ENCODE measurements around the gene CAPN1.

Gene CAPN1

DNA sequence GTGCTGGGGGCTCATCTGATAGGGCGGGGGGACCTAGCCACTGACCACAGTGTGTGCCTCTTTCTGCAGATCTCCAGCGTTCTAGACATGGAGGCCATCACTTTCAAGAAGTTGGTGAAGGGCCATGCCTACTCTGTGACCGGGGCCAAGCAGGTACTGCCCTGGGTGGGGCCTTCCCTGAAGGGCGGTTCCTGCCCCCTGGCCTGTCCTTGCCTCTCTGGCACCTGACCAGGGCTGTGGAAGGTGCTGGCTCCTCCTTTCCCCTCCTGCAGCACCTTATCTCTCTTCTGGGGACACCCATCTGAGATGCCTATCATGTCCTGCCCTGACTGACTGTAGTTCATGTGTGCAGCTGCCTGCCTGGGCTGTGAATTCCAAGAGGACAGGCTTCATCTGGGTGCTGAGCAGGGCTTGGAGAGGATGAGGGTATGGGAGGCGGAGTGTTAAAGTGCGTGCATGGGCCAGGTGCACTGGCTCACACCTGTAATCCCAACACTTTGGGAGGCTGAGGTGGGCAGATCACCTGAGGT, 5.5 kb downstream of the CAPN1 start:
- TF ChIP-seq RAD21 (IDR thresholded peaks at IDR 0.05; ENCODE audit: low read depth) = no peak
- TF ChIP-seq TEAD4 (IDR thresholded peaks at IDR 0.05) = no peak
- TF ChIP-seq, protein P1, sequence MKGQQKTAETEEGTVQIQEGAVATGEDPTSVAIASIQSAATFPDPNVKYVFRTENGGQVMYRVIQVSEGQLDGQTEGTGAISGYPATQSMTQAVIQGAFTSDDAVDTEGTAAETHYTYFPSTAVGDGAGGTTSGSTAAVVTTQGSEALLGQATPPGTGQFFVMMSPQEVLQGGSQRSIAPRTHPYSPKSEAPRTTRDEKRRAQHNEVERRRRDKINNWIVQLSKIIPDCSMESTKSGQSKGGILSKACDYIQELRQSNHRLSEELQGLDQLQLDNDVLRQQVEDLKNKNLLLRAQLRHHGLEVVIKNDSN (IDR thresholded peaks at IDR 0.05) = no peak
- no peak for TF ChIP-seq FOXM1 (IDR thresholded peaks at IDR 0.05; ENCODE audit: borderline replicate concordance, low read depth)
- TF ChIP-seq EP300 (IDR thresholded peaks at IDR 0.05; ENCODE audit: borderline replicate concordance) = no peak
- no peak for TF ChIP-seq CREB1 (IDR thresholded peaks at IDR 0.05; ENCODE audit: low read depth)
- no peak for TF ChIP-seq CEBPB (IDR thresholded peaks at IDR 0.05)
- TF ChIP-seq, protein P2, sequence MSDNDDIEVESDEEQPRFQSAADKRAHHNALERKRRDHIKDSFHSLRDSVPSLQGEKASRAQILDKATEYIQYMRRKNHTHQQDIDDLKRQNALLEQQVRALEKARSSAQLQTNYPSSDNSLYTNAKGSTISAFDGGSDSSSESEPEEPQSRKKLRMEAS (IDR thresholded peaks at IDR 0.05) = no peak
- TF ChIP-seq EGR1 (IDR thresholded peaks at IDR 0.05) = no peak
- TF ChIP-seq, protein P3, sequence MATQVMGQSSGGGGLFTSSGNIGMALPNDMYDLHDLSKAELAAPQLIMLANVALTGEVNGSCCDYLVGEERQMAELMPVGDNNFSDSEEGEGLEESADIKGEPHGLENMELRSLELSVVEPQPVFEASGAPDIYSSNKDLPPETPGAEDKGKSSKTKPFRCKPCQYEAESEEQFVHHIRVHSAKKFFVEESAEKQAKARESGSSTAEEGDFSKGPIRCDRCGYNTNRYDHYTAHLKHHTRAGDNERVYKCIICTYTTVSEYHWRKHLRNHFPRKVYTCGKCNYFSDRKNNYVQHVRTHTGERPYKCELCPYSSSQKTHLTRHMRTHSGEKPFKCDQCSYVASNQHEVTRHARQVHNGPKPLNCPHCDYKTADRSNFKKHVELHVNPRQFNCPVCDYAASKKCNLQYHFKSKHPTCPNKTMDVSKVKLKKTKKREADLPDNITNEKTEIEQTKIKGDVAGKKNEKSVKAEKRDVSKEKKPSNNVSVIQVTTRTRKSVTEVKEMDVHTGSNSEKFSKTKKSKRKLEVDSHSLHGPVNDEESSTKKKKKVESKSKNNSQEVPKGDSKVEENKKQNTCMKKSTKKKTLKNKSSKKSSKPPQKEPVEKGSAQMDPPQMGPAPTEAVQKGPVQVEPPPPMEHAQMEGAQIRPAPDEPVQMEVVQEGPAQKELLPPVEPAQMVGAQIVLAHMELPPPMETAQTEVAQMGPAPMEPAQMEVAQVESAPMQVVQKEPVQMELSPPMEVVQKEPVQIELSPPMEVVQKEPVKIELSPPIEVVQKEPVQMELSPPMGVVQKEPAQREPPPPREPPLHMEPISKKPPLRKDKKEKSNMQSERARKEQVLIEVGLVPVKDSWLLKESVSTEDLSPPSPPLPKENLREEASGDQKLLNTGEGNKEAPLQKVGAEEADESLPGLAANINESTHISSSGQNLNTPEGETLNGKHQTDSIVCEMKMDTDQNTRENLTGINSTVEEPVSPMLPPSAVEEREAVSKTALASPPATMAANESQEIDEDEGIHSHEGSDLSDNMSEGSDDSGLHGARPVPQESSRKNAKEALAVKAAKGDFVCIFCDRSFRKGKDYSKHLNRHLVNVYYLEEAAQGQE (IDR thresholded peaks at IDR 0.05; ENCODE audit: low read depth) = no peak
- TF ChIP-seq NFIC (IDR thresholded peaks at IDR 0.05) = no peak
- TF ChIP-seq TCF12 (IDR thresholded peaks at IDR 0.05; ENCODE audit: low read depth) = no peak
- no peak for TF ChIP-seq TAF1 (IDR thresholded peaks at IDR 0.05; ENCODE audit: low read depth)

DNA sequence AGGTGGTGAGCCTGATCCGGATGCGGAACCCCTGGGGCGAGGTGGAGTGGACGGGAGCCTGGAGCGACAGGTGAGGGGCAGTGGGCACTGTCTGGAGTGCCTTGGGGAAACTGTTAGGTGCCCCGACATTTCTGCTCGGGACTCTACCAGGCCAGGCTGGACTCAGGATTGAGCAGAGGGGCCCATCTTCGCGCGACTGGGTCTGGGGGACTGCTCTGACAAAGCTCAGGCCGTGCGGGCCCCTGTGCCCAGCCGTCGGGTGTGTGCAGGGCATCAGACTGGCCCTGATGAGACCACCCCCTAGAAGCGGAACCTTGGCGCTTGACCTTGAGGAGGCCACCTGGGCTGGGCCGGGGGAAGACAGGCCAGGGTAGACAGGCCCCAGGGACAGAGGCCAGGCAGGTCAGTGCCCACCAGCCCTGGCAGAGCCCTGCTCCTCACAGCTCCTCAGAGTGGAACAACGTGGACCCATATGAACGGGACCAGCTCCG, 6.3 kb downstream of the CAPN1 start:
- TF ChIP-seq, protein P2 (IDR thresholded peaks at IDR 0.05) = no peak
- TF ChIP-seq ZBTB7A (IDR thresholded peaks at IDR 0.05; ENCODE audit: low read depth) = no peak
- TF ChIP-seq TEAD4 (IDR thresholded peaks at IDR 0.05) = no peak

DNA sequence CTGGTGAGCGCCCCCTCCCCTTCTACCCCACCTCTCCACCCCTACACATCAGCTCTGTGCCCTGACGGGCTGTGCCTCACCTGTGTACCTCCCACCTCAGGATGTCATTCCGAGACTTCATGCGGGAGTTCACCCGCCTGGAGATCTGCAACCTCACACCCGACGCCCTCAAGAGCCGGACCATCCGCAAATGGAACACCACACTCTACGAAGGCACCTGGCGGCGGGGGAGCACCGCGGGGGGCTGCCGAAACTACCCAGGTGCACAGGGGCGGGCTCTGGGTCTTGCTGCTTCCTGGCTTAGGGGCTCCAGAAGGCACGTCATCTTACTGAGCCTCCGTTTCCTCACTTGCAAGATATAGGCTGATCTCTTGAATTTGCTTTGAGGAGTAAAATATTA, 6.8 kb downstream of the CAPN1 start:
- TF ChIP-seq TEAD4 (IDR thresholded peaks at IDR 0.05) (no peak), TCF12 (IDR thresholded peaks at IDR 0.05; ENCODE audit: low read depth) (no peak), EGR1 (IDR thresholded peaks at IDR 0.05) (no peak), CREB1 (IDR thresholded peaks at IDR 0.05; ENCODE audit: low read depth) (no peak), YY1 (IDR thresholded peaks at IDR 0.05; ENCODE audit: low read depth) (no peak), ZBTB7A (IDR thresholded peaks at IDR 0.05; ENCODE audit: low read depth) (no peak), FOXM1 (IDR thresholded peaks at IDR 0.05; ENCODE audit: borderline replicate concordance, low read depth) (no peak), NFIC (IDR thresholded peaks at IDR 0.05) (no peak), EP300 (IDR thresholded peaks at IDR 0.05; ENCODE audit: borderline replicate concordance) (no peak), CEBPB (IDR thresholded peaks at IDR 0.05) (no peak)
- TF ChIP-seq, protein P2 (IDR thresholded peaks at IDR 0.05) = no peak
- TF ChIP-seq, protein P3 (IDR thresholded peaks at IDR 0.05; ENCODE audit: low read depth) = no peak
- TF ChIP-seq, protein P1 (IDR thresholded peaks at IDR 0.05) = no peak

DNA sequence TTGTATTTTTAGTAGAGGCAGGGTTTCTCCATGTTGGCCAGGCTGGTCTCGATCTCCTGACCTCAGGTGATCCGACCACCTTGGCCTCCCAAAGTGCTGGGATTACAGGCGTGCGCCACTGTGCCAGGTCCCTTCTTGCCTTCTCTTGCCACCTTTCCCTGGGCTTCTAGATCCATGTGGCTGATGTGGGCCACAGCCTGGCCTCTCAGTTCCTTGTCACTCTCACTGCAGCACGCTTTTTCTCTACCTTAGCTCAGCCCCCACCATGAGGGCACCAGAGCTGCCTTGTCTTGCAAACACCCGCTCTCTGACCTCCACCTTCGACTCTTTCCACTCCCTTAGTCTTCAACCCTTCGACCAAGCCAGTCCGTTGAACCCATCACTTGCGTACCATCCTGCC, 7.5 kb downstream of the CAPN1 start:
- TF ChIP-seq YY1 (IDR thresholded peaks at IDR 0.05; ENCODE audit: low read depth) (no peak), TCF12 (IDR thresholded peaks at IDR 0.05; ENCODE audit: low read depth) (no peak), ZBTB7A (IDR thresholded peaks at IDR 0.05; ENCODE audit: low read depth) (no peak), RAD21 (IDR thresholded peaks at IDR 0.05; ENCODE audit: low read depth) (no peak), EGR1 (IDR thresholded peaks at IDR 0.05) (no peak)
- TF ChIP-seq, protein P3 (IDR thresholded peaks at IDR 0.05; ENCODE audit: low read depth) = no peak
- TF ChIP-seq, protein P1 (IDR thresholded peaks at IDR 0.05) = no peak
- TF ChIP-seq, protein P2 (IDR thresholded peaks at IDR 0.05) = no peak

All from Ishikawa (cell line).